8988T (cell line): ENCODE measurements around the gene CEMIP2.

Source experiments
- DNase-seq: peaks from one replicate; pipeline ENCODE4 v3.0.0; 2011

CEMIP2 gene

DNA sequence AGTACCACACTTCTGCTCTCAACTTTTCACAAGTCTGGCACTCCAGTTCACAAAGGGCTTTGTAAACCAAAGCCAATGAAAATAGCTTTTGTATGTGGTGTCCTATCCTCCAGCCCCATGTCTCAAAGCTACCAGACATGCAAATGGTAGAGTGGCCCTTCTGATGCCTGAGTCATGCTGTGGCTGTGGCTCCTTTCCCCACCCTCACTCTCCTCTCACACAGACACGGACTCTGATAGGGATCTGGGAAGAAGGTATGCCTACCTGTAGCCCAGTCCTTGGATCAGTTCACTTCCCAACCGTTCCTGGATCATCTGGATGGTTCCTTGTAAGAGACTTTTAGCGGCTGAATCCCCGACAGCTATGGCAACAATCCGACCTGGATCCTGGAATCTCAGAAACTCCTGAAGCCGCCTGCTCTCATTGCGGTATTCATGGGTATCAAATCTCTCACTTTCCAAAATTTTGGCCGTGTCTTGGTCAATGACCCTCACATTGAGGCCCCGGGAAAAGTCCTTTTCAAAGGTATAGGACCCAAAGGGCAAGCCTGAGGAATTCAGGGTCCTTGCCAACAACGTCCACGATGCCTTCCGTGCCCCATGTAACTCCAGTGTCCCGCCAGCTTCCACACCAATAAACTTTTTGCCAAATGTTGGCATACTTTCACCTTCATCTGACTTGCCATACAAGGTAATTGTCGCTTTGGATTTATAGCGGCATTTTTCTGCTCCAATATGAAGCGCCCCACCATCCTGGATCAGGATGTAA lies 23.4 kb downstream of the CEMIP2 start:
- DNase-seq = no peak

DNA sequence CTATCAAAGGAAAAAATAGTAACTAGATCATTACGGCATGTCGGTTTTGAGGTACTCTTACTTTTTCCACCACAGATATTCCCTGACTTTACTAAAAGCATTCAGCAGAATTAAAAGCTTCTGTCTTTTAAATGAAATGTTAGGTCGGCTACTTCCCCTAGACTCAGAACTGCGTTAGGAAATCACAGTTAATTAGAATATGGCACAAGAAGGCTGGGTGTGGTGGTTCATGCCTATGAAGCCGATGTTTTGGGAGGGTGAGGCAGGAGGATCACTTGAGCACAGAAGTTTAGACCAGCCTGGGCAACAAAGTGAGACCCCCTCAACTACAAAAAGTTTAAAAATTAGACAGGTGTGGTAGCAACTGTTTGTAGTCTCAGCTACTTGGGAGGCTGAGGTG lies 24.4 kb downstream of the CEMIP2 start:
- no peak for DNase-seq

DNA sequence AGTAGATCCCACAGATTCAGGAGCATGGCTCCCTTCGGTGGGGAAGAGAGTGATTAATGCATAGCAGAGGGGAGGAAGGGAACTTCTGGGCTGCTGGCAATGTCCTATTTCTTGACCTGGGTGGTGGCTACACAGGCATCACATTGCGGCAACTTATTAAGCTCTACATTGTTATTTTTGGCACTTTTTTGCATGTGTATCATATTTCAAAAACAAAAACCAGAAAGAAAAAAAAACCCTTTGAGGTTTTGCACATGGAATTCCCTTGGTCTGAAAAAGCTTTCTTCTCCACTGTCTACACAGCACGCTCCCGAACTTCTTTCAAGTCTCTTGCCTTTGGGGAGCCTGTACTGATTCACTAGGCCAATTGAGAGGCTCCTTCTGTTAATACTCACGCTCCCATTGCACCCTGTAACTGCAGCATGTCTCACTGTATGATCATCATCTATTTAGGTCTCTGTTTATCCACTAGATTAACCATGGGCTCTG lies 25.1 kb downstream of the CEMIP2 start:
- DNase-seq = no peak

GRCh38 chr9:71742703-71743102 lies 25.6 kb downstream of the CEMIP2 start:
- no peak for DNase-seq

GRCh38 chr9:71741926-71742648 lies 26.2 kb downstream of the CEMIP2 start:
- no peak for DNase-seq

DNA sequence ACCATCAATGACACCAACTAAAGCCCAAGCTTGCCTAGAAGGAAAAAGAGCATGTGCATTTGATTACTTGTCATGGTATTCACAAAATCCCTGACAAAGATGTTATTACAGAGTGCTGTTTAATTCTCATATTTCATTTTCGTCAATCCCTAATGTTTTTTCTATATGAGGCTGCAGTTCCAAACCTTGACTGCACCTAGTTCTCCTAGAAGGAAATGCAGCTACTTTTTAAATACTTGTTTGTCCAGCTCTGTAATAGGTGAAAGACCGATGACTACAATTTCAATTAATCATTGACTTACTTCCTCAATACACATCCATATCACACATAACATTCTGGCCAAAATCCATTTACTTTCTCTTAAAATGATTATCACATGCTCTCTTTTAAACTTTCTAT lies 28.1 kb downstream of the CEMIP2 start:
- DNase-seq = no peak

DNA sequence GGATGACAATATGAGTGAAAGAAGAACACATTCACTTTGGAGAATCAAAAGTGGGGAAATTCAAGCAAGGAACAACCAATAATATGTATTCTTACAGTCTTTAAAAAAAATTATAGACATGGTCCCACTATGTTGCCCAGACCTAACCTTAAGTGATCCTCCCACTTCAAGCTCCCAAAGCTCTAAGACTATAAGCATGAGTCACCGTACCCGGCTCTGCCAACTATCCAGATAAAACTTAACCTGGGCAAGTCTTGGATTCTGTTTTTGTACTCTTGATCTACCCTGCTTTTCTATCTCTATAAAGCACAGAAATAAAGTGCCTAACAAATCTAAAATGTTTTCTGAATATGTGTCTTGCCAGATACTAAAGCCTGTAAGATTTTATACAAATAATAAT lies 30.9 kb downstream of the CEMIP2 start:
- DNase-seq = no peak

- no peak for DNase-seq
Observed at GRCh38 chr9:71736236-71736635, 32.1 kb downstream of the CEMIP2 start.

DNA sequence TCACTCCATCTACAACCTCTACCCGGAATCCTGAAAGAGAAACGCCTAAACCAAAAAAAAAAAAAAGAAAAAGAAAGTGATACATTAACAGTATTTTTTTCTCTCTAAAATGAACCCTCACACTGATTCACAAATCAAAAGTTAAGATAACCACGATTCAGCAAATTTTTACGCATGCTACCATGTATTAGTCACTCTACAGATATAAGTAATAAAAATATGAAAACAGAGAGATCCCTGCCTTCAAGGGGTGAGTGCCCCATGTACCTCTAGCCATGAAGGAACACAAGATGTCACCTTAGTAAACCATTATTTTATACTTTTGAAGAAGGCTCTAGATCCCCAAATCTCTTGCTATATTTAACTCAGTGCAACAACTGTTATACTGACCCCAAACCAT lies 33.4 kb downstream of the CEMIP2 start:
- no peak for DNase-seq

- DNase-seq = no peak
Observed at GRCh38 chr9:71733176-71733575, 35.1 kb downstream of the CEMIP2 start.

GRCh38 chr9:71729816-71730526 lies 38.3 kb downstream of the CEMIP2 start:
- DNase-seq = no peak

- DNase-seq = no peak
Observed at GRCh38 chr9:71726723-71727122, 41.6 kb downstream of the CEMIP2 start.

GRCh38 chr9:71725590-71726338 lies 42.5 kb downstream of the CEMIP2 start:
- no peak for DNase-seq

DNA sequence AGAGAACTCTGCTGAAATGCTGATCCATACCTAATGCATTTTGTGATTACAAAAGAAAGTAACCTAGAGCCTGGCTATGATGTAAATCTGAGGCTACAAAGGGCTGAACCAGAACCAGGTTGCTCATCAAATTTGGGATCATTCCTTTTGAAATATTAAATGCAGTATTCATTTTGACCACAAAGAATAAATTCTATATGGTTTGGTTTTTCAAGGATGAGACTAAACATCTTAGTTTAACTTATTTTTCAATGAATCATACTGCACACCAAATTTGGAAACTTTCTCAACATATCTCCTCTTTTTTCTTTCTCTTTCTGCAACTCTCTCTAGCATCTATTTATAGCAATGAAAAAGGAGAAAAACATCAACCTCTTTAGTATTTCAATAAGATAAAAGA lies 46.5 kb downstream of the CEMIP2 start:
- DNase-seq = no peak

DNA sequence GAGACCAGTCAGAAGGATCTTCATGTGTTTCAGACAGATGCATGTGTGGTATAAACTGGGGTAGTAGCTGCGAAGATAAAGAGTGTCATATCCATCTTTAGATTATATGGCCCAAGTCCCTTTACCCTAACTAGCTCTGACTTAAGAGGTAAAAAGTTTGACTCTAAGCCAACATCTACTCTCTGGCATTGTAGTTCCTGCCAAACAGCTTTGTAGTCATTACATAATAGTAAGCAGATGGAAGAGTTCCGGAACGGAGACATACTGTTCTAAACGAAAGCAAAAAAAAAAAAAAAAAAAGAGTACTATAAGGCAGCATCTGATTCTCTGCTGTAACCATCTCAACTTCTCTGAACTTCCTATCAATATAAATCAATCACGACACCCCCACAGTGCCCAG lies 48.8 kb downstream of the CEMIP2 start:
- no peak for DNase-seq

GRCh38 chr9:71719088-71719487 lies 49.2 kb downstream of the CEMIP2 start:
- DNase-seq = no peak

GRCh38 chr9:71716138-71716909 lies 52.0 kb downstream of the CEMIP2 start:
- DNase-seq = no peak

GRCh38 chr9:71710856-71711255 lies 57.5 kb downstream of the CEMIP2 start:
- DNase-seq = no peak

DNA sequence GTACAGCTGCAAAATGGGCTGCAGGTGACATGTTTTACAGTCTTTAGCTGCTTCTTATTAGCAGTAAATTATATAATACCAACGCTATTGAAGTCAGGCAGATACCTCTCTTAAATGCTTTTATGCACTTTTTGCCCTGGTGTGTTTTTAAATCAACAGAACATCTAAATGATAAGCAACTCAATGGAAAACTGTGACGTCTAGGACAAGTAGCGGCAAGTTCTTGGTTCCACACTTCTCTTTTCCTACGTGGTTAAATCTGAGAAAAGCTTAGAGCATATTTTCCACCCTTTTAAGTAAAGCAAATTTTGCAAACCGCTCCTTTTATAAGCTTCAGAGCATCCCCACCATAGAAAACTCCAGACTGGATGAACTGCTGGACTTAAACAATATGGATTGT lies 58.1 kb downstream of the CEMIP2 start:
- no peak for DNase-seq

DNA sequence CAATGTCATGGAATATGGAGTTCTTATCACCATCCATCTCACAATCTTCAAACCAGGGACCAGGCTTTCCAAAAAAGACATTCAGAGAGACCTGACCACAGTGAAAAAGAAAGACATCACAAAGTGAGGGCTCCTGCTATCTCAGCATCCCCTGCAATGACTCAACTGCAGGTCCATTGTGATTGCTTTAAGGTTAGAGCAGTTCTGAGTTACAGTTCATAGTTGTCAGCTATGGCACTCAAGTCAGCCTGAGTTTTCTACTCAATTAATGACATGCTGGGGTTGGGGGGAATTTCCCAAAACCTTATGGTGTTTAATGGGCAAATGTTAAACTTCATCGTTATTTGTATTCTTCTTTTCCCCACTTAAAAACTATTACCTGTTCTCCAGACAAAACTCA lies 58.9 kb downstream of the CEMIP2 start:
- no peak for DNase-seq

- no peak for DNase-seq
Observed at GRCh38 chr9:71706176-71706575, 62.1 kb downstream of the CEMIP2 start.

DNA sequence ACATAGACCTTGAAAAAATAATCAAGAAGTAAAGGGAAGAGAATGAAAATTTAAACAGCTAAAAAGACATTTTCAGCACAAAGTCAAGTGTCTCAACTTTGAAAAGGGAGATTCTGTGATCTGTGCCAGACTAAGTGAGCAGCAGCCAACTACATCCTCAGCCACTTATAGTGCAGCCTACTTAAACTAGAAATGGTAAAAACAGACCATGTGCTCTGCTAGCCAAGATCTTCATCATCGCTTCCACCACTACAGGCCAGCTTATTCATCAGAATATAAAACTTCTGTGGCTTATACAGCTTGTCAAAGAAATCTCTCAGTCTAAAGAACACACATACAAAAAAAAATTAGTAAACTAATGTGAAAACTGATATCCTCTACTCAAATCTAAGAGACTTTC lies 63.5 kb downstream of the CEMIP2 start:
- DNase-seq = no peak
